ENCODE results near the gene SLC26A6.

SLC26A6 gene

DNA sequence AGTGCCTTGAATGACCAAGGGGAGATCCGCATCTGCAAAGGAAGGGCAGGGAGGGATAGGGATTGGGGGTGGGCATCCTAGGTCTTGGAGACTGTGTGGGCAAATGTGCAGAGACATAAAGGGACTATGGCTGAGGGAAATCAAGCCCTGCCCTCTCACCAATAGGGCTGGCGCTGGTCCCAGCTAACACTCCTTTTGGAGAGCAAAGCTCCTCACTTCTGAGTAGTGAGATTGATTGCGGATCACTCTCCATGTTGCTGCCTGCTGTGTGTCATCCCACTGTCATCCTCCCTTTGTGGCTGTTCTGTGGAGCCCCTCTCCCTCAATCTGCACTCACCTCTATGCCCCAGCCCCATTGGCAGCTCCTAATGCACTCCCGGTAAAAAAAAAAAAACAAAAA, 29.7 kb upstream of the SLC26A6 start:
- Histone ChIP-seq H3K9ac (ENCODE audit: low read depth, low read length) (no peak overlapping the region), H3K36me3 (ENCODE audit: insufficient read depth, low read length) (no peaks in the 10 kb centered on the region)

DNA sequence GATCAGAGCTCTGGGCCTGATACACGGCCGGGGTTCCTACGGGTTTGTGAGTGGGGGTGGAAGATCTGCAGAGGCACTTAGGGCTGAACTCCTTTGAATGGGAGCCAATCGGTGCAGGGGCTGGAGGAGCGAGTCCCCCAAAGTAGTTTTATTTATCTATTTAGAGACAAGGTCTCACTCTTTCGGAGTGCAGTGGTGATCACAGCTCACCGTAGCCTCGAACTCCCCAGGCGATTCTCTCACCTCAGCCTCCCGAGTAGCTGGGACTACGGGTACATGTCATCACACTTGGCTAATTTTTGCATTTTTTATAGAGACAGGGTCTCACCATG, 29.0 kb upstream of the SLC26A6 start:
- H3K36me3 ChIP-seq (ENCODE audit: insufficient read depth, low read length), result no peaks in the 10 kb centered on the region
- H3K9me3 ChIP-seq (ENCODE audit: control insufficient read depth, insufficient read depth, low read length), result no peaks in the 10 kb centered on the region
- peaks cover 11% of the 10 kb centered on the region for H3K4me1 ChIP-seq (ENCODE audit: insufficient read depth, low read length)
- 0 out of 2 replicates have a peak overlapping the region, but pooled peaks have one; percentile 22 for H3K9ac ChIP-seq (ENCODE audit: low read depth, low read length)

More for the DNA sequence above, 29.7 kb upstream of the SLC26A6 start:
- Histone ChIP-seq H3K4me1 (ENCODE audit: insufficient read depth, low read length) (peaks cover 11% of the 10 kb centered on the region), H3K9me3 (ENCODE audit: control insufficient read depth, insufficient read depth, low read length) (no peaks in the 10 kb centered on the region)

DNA sequence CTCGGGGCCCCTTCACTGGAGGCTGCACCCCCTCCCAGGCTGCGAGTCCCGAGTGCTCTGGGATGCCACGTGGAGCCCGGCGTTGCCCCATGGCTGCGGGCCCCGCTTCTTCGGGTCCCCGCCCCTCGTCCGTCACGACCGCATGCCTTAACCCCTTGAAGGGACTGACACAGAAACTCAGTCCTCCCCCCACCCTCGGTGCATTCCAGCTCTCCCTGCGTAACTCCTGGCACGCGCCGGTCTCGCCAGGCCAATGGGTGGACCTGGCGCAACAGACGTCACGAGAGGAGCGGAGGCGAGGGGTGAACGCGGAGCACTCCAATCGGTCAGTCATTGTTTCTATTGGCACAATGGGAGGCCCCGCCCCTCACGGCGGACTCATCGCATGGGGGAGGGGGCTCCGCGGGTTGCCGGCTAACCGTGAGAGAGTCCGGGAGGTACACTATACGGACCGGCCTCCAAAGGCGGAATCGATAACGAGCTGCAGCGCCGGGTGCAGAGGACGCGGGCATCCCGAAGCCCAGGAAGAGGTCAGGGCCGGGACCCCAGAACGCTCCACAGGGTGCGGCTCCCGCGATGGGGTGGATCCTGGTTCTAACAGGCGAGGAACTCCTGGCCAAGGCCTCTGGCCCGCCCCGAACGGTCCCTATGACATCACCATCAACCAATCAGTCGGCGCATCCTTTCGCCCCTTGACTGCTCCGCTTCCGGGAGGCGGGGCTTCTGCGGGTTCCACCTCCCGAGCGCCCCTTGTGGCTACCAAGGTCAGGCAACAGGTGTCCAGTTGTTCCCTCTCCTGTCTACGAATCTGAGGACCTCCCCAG, 28.4 kb upstream of the SLC26A6 start:
- H3K4me1 ChIP-seq (ENCODE audit: insufficient read depth, low read length), result peaks cover 11% of the 10 kb centered on the region
- peak overlapping the region; percentile 62 for H3K9ac ChIP-seq (ENCODE audit: low read depth, low read length)
- H3K9me3 ChIP-seq (ENCODE audit: control insufficient read depth, insufficient read depth, low read length), result no peaks in the 10 kb centered on the region
- H3K36me3 ChIP-seq (ENCODE audit: insufficient read depth, low read length), result no peaks in the 10 kb centered on the region

DNA sequence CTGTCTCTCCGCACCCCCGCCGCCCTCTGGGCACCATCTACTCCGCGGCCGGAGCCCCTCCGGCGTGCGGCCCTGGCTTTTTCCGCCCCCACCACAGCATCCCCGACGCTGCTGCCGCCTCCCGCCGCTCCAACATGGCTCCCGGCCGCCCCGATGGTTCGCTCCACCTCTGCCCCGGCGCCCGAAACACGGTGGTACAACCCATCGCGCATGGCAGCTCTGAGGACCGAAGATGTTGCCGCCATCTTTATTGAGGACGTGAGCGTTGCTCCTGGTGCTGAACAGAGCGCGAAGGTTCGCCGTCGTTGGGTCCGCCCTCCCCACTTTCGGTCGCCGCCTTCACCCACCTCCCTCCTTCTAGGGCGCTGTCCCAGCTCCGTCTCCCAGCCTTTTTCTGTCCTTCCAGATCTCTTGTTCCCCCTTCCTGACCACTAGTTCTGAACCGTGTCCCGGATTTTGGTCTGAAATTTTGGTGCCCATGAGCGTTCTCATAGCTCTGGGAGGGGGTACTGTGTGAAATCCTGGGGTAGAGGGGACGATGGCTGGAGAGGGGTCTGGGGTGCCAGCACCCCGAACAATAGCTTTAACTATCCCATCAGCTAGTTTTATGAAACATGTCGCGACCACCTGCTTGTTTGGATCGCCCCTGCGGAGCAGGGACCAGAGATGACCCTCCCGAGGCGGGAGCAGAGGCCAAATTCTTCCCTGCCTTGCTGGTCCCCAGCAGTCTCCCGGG, 27.7 kb upstream of the SLC26A6 start, which contains the start of gene CELSR3:
CELSR3 (minus strand) TSS at position 134 of the 736 bp plus-strand sequence. CDS start 252 bp downstream, outside the sequence.
- Histone ChIP-seq H3K36me3 (ENCODE audit: insufficient read depth, low read length) (no peaks in the 10 kb centered on the region), H3K9me3 (ENCODE audit: control insufficient read depth, insufficient read depth, low read length) (no peaks in the 10 kb centered on the region), H3K9ac (ENCODE audit: low read depth, low read length) (peak within 1 kb of the TSS; percentile 62), H3K4me1 (ENCODE audit: insufficient read depth, low read length) (peaks cover 11% of the 10 kb centered on the region)

DNA sequence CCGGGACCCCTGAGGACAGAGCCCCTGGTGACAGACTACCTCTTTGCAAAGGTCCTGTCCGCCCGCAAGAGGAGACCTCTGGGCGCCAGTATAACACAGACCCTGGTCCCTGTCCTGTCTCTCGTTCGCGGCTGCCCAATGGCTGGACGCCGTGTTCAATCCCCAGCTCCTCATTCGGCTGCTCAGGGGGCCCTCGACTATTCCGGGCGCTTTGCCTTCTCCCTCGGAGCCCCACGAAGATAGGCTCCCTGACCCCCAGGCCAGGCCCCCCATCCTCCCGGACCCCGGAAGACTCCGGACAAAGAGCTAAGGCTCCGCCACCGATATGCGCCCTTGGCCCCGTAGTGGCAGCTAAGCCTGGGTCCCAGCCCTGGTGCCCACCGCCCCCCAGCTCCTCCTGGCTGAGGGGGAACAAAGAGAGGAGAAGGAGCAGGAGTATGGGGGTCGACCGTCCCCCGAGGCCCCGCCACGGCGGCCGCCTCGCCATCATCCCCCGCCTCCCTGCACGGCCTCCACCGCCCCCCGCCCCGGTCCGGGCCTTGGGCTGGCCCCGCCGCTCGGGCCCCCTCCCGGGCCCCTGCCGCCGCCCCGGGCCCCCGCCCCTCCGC, 27.0 kb upstream of the SLC26A6 start:
- Histone ChIP-seq H3K9me3 (ENCODE audit: control insufficient read depth, insufficient read depth, low read length) (no peaks in the 10 kb centered on the region), H3K9ac (ENCODE audit: low read depth, low read length) (peak overlapping the region; percentile 53; the same call in 1 of the 2 replicates), H3K36me3 (ENCODE audit: insufficient read depth, low read length) (no peaks in the 10 kb centered on the region), H3K4me1 (ENCODE audit: insufficient read depth, low read length) (peaks cover 11% of the 10 kb centered on the region)

DNA sequence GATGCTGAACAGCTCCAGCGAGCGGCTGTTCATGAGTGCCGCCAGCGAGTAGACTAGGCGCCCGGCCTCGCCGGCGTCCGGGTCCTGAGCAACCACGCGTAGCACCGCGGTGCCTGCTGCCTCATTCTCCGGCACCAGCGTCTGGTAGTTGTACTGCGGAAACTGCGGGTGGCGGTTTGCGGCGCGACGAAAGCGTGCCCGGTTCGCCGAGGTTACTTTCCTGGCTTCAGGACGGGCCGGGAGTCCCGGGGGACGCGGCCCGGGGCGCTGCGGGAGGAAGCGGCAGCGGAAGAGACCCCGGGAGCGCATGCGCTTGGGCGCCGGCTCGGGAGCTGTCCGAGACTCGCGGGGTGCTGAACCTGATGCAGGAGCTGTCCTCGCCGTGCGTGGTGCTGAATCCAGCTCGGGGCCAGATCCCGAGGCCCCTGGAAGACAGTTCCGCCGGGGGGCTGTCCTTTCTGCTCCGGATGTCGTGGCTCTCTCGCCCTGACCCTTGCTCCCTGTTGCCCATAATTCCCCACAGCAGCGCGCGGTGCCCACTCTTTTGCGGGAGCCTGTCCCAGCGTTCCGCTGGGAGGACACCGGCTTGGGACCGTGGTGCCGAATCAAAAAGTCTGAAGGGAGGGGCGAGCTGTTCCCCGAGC, 26.4 kb upstream of the SLC26A6 start:
- Histone ChIP-seq H3K9me3 (ENCODE audit: control insufficient read depth, insufficient read depth, low read length) (no peaks in the 10 kb centered on the region), H3K36me3 (ENCODE audit: insufficient read depth, low read length) (no peaks in the 10 kb centered on the region), H3K9ac (ENCODE audit: low read depth, low read length) (peak overlapping the region; percentile 53; the same call in 1 of the 2 replicates), H3K4me1 (ENCODE audit: insufficient read depth, low read length) (peaks cover 11% of the 10 kb centered on the region)

DNA sequence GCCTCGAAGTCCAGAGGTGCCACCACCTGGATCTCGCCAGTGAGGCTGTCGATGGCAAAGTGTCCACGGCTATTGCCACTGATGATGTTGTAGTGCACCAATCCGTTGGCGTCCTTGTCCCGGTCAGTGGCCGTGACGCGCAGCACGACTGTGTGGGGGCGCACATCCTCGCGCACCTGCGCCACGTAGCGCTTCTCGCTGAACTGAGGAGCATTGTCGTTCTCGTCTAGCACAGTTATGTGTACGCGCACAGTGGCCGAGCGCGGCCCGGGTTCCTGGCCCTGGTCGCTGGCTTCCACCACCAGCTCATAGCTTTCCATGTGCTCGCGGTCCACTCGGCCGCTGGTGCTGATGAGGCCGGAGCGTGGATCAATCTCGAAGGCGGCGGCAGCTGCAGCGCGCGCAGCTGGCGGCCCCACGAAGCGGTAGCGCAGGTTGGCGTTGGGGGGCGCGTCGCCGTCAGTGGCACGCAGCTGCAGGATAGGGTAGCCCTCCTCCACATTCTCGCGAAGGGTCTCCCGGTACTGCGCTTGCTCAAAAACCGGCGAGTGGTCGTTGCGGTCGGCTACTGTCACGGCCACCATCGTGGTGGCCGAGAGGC, 25.6 kb upstream of the SLC26A6 start:
- Histone ChIP-seq H3K4me1 (ENCODE audit: insufficient read depth, low read length) (peaks cover 11% of the 10 kb centered on the region), H3K9ac (ENCODE audit: low read depth, low read length) (peak overlapping the region; percentile 53; the same call in 1 of the 2 replicates), H3K36me3 (ENCODE audit: insufficient read depth, low read length) (no peaks in the 10 kb centered on the region), H3K9me3 (ENCODE audit: control insufficient read depth, insufficient read depth, low read length) (no peaks in the 10 kb centered on the region)

DNA sequence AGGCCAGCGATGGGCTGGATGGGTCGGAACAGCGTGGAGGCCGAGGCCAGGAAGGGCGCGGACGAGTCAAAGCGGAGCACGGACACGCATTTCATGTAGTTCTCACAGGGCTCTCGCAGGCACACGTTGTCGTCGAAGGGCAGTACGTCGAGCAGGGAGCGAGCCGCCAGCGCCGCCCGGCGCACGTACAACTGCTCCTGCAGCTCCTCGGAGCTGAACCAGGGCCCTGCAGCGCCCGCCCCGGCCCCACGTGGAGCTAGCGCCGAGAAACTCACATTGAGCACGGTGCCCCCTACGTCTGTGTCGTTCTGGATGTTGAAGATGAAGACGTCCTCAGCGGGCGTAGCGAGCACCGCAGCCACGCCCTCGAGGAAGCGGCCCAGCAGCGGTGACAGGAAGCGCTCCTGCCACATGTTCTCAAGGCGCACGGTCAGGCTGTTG, 21.6 kb upstream of the SLC26A6 start:
- H3K9ac ChIP-seq (ENCODE audit: low read depth, low read length), result peak overlapping the region; percentile 49
- H3K9me3 ChIP-seq (ENCODE audit: control insufficient read depth, insufficient read depth, low read length), result no peaks in the 10 kb centered on the region
- no peaks in the 10 kb centered on the region for H3K36me3 ChIP-seq (ENCODE audit: insufficient read depth, low read length)
- no peaks in the 10 kb centered on the region for H3K4me1 ChIP-seq (ENCODE audit: insufficient read depth, low read length)

DNA sequence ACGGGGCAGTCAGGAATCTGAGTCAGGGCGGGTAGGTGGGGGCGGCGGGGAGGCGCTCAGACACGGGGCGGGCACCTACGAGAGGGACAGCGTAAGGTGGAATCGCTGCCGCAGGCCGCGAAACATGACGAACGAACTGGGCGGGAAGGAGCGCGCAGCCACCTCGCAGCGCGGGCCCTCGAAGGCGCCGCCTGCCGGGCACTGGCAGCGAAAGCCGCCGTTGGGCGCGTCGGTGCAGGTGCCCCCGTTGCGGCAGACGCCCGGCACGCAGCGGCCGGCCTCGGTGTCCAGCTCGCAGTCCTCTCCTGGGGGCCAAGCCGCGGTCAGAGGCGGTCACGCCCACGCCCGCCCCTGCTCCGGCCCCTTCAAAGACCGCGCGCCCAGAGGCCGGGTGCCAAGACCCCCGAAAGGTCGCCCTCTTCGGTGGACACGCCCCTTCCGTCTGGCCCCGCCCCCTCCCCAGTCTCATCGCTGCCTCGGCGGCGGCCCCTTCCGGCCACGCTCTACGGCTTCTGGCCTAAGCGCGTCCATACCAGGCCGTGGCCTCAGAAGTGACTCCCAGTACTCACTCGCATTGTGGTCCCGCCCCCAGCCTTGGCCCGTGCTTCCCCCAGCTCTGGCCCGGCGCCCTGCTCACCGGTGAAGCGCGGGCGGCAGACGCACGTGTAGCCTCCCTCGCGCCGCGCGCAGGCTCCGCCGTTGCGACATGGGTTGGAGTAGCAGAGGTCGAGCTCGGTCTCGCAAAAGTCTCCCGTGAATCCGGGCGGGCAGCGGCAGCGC, 21.0 kb upstream of the SLC26A6 start:
- H3K9me3 ChIP-seq (ENCODE audit: control insufficient read depth, insufficient read depth, low read length), result no peaks in the 10 kb centered on the region
- H3K36me3 ChIP-seq (ENCODE audit: insufficient read depth, low read length), result no peaks in the 10 kb centered on the region
- no peaks in the 10 kb centered on the region for H3K4me1 ChIP-seq (ENCODE audit: insufficient read depth, low read length)
- peak overlapping the region; percentile 49 for H3K9ac ChIP-seq (ENCODE audit: low read depth, low read length)

DNA sequence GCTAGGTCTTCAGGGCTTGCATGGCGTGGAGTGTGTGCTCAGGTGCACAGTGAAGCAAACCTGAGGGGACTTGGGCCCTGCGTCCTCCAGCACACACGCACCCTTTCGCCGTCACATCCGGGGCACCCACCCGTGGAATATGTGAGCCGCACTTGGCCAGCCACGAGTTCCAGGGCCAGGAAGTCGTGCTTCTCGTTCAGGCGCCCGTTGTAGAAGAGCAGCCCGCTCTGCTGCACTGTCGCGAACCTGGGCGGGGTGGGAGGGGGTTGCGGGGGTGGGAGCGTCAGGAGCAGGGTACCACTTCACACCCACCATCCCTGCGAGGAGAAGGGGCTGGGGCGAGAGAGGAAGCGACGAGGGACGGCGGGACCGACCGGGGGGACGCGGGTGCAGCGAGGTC, 20.3 kb upstream of the SLC26A6 start:
- Histone ChIP-seq H3K36me3 (ENCODE audit: insufficient read depth, low read length) (no peaks in the 10 kb centered on the region), H3K9me3 (ENCODE audit: control insufficient read depth, insufficient read depth, low read length) (no peaks in the 10 kb centered on the region), H3K9ac (ENCODE audit: low read depth, low read length) (peak overlapping the region; percentile 49), H3K4me1 (ENCODE audit: insufficient read depth, low read length) (no peaks in the 10 kb centered on the region)

DNA sequence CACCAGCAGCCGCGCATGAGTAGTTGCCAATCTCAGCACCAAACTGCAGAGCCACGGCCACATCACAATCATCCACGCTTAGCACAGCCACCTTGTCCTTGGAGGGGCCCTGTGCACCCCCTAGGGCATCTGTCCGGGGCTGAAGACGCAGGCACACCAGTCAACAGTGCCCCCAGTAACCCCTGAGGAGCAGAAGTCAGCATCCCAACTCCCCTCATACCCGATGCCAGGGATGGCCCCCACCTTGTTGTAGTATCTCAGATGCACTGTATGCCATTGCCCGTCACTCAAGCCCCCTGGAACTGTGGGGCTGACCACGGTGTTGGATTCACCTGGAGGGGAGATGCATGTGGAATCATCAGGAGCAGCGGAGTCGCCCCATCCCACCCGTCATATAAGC, 19.8 kb upstream of the SLC26A6 start:
- H3K9ac ChIP-seq (ENCODE audit: low read depth, low read length), result peak overlapping the region; percentile 49
- no peaks in the 10 kb centered on the region for H3K36me3 ChIP-seq (ENCODE audit: insufficient read depth, low read length)

DNA sequence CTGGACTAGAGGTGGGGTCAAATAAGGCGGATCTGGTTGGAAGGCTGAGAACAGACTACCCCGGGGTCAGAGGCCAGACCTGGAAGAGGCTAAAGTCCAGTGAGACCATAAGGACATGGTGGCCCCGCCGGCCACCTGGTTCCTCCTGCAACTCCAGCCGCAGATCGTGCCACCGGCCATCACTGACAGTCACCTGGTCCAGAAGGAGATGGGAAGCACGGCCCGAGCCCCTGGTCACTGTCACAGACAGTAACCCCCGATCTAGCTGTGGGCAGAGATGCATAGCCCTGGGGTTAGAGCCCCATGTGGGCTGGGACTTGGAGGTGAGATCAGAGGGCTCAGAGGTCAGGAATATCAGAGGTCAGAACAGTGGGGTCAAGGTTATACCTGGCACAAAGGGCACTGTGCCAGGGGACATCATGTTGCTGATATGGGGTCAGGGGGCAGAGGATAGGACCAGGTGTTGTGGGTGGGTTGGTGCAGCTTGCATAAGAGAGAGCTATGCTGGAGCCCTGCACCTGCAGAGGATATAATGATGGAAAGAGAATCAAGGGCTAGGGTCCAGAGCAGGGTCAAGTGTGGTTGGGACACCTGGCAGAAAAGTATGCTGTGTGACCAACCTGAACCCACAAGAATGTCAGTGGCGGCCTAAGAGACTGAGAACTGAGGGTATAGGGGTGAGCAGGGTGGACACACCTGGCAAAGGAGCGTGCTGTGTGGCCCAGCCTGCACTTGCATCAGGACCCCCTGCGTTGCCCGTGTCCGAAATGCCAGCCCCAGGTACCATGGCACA, 17.9 kb upstream of the SLC26A6 start:
- no peaks in the 10 kb centered on the region for H3K36me3 ChIP-seq (ENCODE audit: insufficient read depth, low read length)
- H3K4me1 ChIP-seq (ENCODE audit: insufficient read depth, low read length), result no peaks in the 10 kb centered on the region
- H3K9me3 ChIP-seq (ENCODE audit: control insufficient read depth, insufficient read depth, low read length), result no peaks in the 10 kb centered on the region
- H3K9ac ChIP-seq (ENCODE audit: low read depth, low read length), result no peak overlapping the region

More for the DNA sequence above, 19.8 kb upstream of the SLC26A6 start:
- Histone ChIP-seq H3K9me3 (ENCODE audit: control insufficient read depth, insufficient read depth, low read length) (no peaks in the 10 kb centered on the region), H3K4me1 (ENCODE audit: insufficient read depth, low read length) (no peaks in the 10 kb centered on the region)

DNA sequence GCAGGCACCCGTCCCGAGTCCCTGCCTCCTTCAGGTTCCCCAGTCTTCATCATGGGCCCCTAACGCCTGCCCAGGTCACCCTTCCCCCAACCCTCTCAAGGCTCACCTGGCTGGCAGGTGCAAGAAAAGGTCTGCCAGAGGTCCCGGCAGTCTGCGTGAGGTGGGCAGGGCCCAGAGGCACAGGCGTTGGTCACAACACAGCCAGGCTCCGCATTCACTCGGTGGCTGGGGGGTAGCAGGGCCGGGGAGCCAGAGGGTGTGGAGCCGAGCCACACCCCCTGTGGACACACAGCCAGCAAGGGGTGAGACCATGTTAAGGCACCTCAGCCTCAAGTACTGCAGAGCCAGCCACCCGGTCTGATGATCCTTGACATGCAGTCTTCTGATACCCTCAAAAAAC, 16.5 kb upstream of the SLC26A6 start:
- Histone ChIP-seq H3K4me1 (ENCODE audit: insufficient read depth, low read length) (no peaks in the 10 kb centered on the region), H3K36me3 (ENCODE audit: insufficient read depth, low read length) (no peaks in the 10 kb centered on the region), H3K9me3 (ENCODE audit: control insufficient read depth, insufficient read depth, low read length) (no peaks in the 10 kb centered on the region), H3K9ac (ENCODE audit: low read depth, low read length) (no peak overlapping the region)

Data from ES-I3 (cell line).